ENCODE results near the gene SNN.

- TF ChIP-seq BHLHE40 (IDR thresholded peaks at IDR 0.05; ENCODE audit: low read depth, low read length), result no peak
- no peak for TF ChIP-seq CTCF (conservative IDR thresholded peaks at IDR 0.05; ENCODE audit: low read depth, low read length)
- TF ChIP-seq CEBPB (IDR thresholded peaks at IDR 0.05; ENCODE audit: low read depth, low read length), result no peak
- no peak for TF ChIP-seq POLR2A (IDR thresholded peaks at IDR 0.05; ENCODE audit: low read depth, low read length)
- no peak for TF ChIP-seq USF2 (IDR thresholded peaks at IDR 0.05; ENCODE audit: low read depth, low read length)
- no peak for TF ChIP-seq MXI1 (IDR thresholded peaks at IDR 0.05; ENCODE audit: borderline replicate concordance, low read depth, low read length)
- TF ChIP-seq RCOR1 (IDR thresholded peaks at IDR 0.05; ENCODE audit: insufficient replicate concordance, low read length), result no peak
- TF ChIP-seq MAZ (IDR thresholded peaks at IDR 0.05; ENCODE audit: borderline replicate concordance, low read depth, low read length), result no peak
Observed at GRCh38 chr16:11691771-11692170, 23.5 kb downstream of the SNN start.
